ENCODE data around the gene KRT35.

- no peak for TF ChIP-seq CTCF (IDR thresholded peaks at IDR 0.05; ENCODE audit: insufficient read depth, low read depth, low read length)
- no peak for TF ChIP-seq EZH2 (IDR thresholded peaks at IDR 0.05; ENCODE audit: insufficient read depth, low read length)
Measured at GRCh38 chr17:41466988-41467387, 14.0 kb downstream of the KRT35 start, which contains the start of gene KRT32.

All from astrocyte (in vitro differentiated cells and primary cell).